ENCODE data around the gene C2CD4D. TPM values are rescaled to one million over a fixed set of nuclear protein-coding genes. Genes with fewer than 3 reads are reported as not detected.

The C2CD4D gene
- total RNA-seq, 4 donors from 2014 or later, result 1.4 to 4.2 (median 2.3) TPM

- intact Hi-C loops (cut with DNase I; ENCODE audit: low total_unique reads), result no loop called here
- no peak overlapping the region for H3K4me3 ChIP-seq (ENCODE audit: low read depth, poor library complexity, severe bottlenecking)
- WGBS, 2 donors, result 82 to 93% methylated on average over 8 of the region's 8 CpGs
- DNase-seq (ENCODE audit: low spot score in 2 of 2), result no peak
- no peak for TF ChIP-seq POLR2A (IDR thresholded peaks at IDR 0.05)
- TF ChIP-seq, protein P1, sequence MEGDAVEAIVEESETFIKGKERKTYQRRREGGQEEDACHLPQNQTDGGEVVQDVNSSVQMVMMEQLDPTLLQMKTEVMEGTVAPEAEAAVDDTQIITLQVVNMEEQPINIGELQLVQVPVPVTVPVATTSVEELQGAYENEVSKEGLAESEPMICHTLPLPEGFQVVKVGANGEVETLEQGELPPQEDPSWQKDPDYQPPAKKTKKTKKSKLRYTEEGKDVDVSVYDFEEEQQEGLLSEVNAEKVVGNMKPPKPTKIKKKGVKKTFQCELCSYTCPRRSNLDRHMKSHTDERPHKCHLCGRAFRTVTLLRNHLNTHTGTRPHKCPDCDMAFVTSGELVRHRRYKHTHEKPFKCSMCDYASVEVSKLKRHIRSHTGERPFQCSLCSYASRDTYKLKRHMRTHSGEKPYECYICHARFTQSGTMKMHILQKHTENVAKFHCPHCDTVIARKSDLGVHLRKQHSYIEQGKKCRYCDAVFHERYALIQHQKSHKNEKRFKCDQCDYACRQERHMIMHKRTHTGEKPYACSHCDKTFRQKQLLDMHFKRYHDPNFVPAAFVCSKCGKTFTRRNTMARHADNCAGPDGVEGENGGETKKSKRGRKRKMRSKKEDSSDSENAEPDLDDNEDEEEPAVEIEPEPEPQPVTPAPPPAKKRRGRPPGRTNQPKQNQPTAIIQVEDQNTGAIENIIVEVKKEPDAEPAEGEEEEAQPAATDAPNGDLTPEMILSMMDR (IDR thresholded peaks at IDR 0.05), result no peak
These were observed 24.6 kb downstream of the C2CD4D start for GRCh38 chr1:151814971-151815545.

GRCh38 chr1:151814426-151814825 is 25.2 kb downstream of the C2CD4D start:
- TF ChIP-seq, protein P1 (IDR thresholded peaks at IDR 0.05), result no peak
- no peak for TF ChIP-seq POLR2A (IDR thresholded peaks at IDR 0.05)
- WGBS, 2 donors, result 79 to 80% methylated on average over 15 of the region's 15 CpGs
- intact Hi-C loops (cut with DNase I; ENCODE audit: low total_unique reads), result no loop called here
- no peak for DNase-seq (ENCODE audit: low spot score in 2 of 2)
- H3K4me3 ChIP-seq (ENCODE audit: low read depth, poor library complexity, severe bottlenecking), result no peak overlapping the region

DNA sequence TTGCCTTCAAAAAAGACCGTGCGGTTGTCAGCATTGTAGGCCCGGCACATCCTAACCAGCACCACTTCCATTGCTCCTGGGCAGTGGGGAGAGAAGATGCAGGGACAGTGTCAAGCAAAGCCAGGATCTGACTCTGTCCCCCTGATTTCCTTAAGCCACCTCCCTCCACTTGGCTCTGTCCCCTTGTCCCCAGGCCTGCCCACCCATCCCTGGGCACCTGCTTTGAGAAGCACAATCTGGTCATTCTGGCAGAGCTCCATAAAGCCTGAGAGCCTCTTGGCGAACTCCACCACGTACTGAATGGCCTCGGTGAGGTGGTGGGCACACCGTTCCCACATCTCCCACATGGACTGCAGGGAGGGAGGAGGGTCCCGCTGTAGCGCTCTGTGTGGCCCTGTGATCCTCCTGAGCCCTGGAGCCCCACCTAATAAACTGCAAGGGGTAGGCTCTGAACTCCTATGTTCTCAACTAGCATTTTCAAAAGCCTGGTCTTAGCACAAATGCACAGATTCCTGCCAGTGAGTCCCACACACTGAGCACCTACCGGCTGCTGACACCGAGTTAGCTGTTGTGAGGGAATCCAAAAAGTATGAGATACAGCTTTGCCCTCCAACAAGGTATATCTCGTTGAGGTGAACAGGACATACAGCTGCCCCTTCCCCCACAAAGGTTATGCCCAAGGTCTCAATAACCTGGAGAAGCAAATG is 26.2 kb downstream of the C2CD4D start:
- no peak for DNase-seq (ENCODE audit: low spot score in 2 of 2)
- 86 to 89% methylated on average over 7 to 12 of the region's 12 CpGs for WGBS, 2 donors
- intact Hi-C loops (cut with DNase I; ENCODE audit: low total_unique reads), result no loop called here
- no peak for TF ChIP-seq POLR2A (IDR thresholded peaks at IDR 0.05)
- TF ChIP-seq, protein P1 (IDR thresholded peaks at IDR 0.05), result no peak
- H3K4me3 ChIP-seq (ENCODE audit: low read depth, poor library complexity, severe bottlenecking), result no peak overlapping the region

GRCh38 chr1:151811181-151811580 is 28.4 kb downstream of the C2CD4D start:
- intact Hi-C loops (cut with DNase I; ENCODE audit: low total_unique reads), result no loop called here
- no peak for TF ChIP-seq POLR2A (IDR thresholded peaks at IDR 0.05)
- TF ChIP-seq, protein P1 (IDR thresholded peaks at IDR 0.05), result no peak
- DNase-seq (ENCODE audit: low spot score in 2 of 2), result no peak
- WGBS, 2 donors, result 83 to 85% methylated on average over 9 of the region's 9 CpGs
- no peak overlapping the region for H3K4me3 ChIP-seq (ENCODE audit: low read depth, poor library complexity, severe bottlenecking)

GRCh38 chr1:151809985-151810556 is 29.5 kb downstream of the C2CD4D start:
- TF ChIP-seq POLR2A (IDR thresholded peaks at IDR 0.05), result no peak
- TF ChIP-seq, protein P1 (IDR thresholded peaks at IDR 0.05), result no peak
- DNase-seq (ENCODE audit: low spot score in 2 of 2), result peak in 1 of 2 donors; percentile 14
- no peak overlapping the region for H3K4me3 ChIP-seq (ENCODE audit: low read depth, poor library complexity, severe bottlenecking)
- intact Hi-C loops (cut with DNase I; ENCODE audit: low total_unique reads), result no loop called here
- WGBS, 2 donors, result 98 to 100% methylated on average over 1 of the region's 1 CpG
